Endodermal cell (in vitro differentiated cells): ENCODE data around the gene SGCD. TPM values are rescaled to one million over a fixed set of nuclear protein-coding genes. Genes with fewer than 3 reads are reported as not detected.
"Not testable (repeated sequence)": the region's sequence is repeated elsewhere in the genome, so short reads cannot be mapped to it uniquely, and the experiment has no call there.

Source experiments
- DNase-seq: peaks from one replicate; pipeline ENCODE4 v3.0.0-alpha.2; 2017
- H3K27ac ChIP-seq: 2 replicates; pipeline ENCODE4 v1.5.1; 2013; ENCODE audit warnings: mild to moderate bottlenecking, low read depth, low read length, moderate library complexity
- H3K27me3 ChIP-seq: 2 replicates; pipeline ENCODE4 v1.6.1; 2013; ENCODE audit warnings: mild to moderate bottlenecking, low read length, moderate library complexity; ENCODE audit not compliant: insufficient read depth, control insufficient read depth, poor library complexity, severe bottlenecking
- H3K36me3 ChIP-seq: 2 replicates; pipeline ENCODE4 v1.7.0; 2013; ENCODE audit warnings: mild to moderate bottlenecking, low read length, moderate library complexity; ENCODE audit not compliant: control insufficient read depth, insufficient read depth
- H3K4me1 ChIP-seq: one replicate; pipeline ENCODE4 v1.7.0; 2013; ENCODE audit warnings: low read length; ENCODE audit not compliant: control insufficient read depth, insufficient read depth
- H3K4me3 ChIP-seq: 2 replicates; pipeline ENCODE4 v1.5.1; 2013; ENCODE audit warnings: mild to moderate bottlenecking, low read length, moderate library complexity
- H3K9ac ChIP-seq: 2 replicates; pipeline ENCODE4 v1.6.1; 2013; ENCODE audit warnings: mild to moderate bottlenecking, low read length, moderate library complexity; ENCODE audit not compliant: poor library complexity, severe bottlenecking; ENCODE audit errors: extremely low read depth
- H3K9me3 ChIP-seq: 2 replicates; pipeline ENCODE4 v1.6.1; 2013; ENCODE audit warnings: mild to moderate bottlenecking, low read length, moderate library complexity; ENCODE audit not compliant: control insufficient read depth
- H3K27ac Mint-ChIP-seq: 2 replicates; pipeline ENCODE4 v1.8.0; 2020; ENCODE audit warnings: mixed read lengths
- H3K27me3 Mint-ChIP-seq: 2 replicates; pipeline ENCODE4 v1.8.0; 2021; ENCODE audit warnings: mild to moderate bottlenecking, mixed read lengths; ENCODE audit not compliant: insufficient read depth
- H3K36me3 Mint-ChIP-seq: 2 replicates; pipeline ENCODE4 v1.8.0; 2020; ENCODE audit warnings: low read depth, mixed read lengths
- H3K4me1 Mint-ChIP-seq: 2 replicates; pipeline ENCODE4 v1.8.0; 2020; ENCODE audit warnings: mixed read lengths
- H3K4me3 Mint-ChIP-seq: 2 replicates; pipeline ENCODE4 v1.8.0; 2020; ENCODE audit warnings: mild to moderate bottlenecking, moderate library complexity, mixed read lengths
- H3K9me3 Mint-ChIP-seq: 2 replicates; pipeline ENCODE4 v1.8.0; 2020; ENCODE audit warnings: mild to moderate bottlenecking, mixed read lengths
- WGBS, 2 experiments: methylation state at CpG; one replicate each; pipeline versions ENCODE4 v1.1.5 to v1.1.7; 2013; ENCODE audit warnings: missing lambda C conversion rate in 2 of 2, mixed read lengths in 1 of 2; ENCODE audit not compliant: insufficient coverage in 1 of 2, insufficient read length in 1 of 2; 5-methylcytosine and 5-hydroxymethylcytosine counted together
- total RNA-seq, 2 donors: library from RNA; stranded (reverse); fragmentation: NEBNext Ultra II Directional in 1 of 2; extraction: Animal tissue kit (Norgen Biotek cat#: 25700) in 1 of 2; gene quantifications; 2 replicates in 1 of 2; 3 replicates in 1 of 2; pipeline ENCODE4 v1.2.1, GENCODE V29; 2021
- TF ChIP-seq, protein P1 (sequence below): fragments of 200-600 bp; sonication (generic); conservative IDR thresholded peaks from 2 replicates; pipeline ENCODE4 v1.5.0; 2021; ENCODE audit warnings: antibody characterized with exemption, mild to moderate bottlenecking

SGCD gene
- total RNA-seq, 2 donors from 2014 or later, result 0.04 to 0.42 TPM

DNA sequence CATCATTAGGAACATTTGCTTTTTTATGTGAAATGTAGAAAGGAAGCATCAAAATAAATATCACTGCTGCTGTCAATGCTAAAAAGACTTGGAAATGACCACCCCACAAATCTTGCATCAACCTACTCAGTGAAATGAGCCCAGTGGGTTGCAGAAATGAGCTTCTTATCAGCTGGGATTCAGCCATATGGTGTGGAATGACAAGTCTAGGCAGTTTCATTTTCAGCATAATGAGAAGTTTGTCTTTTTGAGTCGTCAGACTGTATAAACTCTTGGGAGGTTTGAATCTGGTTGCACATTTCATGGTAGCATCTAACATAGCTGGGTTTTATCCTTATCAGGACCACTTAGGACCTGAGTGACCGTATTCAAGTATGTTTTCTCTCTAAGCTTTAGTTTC, 272.0 kb downstream of the SGCD start:
- TF ChIP-seq, protein P1, sequence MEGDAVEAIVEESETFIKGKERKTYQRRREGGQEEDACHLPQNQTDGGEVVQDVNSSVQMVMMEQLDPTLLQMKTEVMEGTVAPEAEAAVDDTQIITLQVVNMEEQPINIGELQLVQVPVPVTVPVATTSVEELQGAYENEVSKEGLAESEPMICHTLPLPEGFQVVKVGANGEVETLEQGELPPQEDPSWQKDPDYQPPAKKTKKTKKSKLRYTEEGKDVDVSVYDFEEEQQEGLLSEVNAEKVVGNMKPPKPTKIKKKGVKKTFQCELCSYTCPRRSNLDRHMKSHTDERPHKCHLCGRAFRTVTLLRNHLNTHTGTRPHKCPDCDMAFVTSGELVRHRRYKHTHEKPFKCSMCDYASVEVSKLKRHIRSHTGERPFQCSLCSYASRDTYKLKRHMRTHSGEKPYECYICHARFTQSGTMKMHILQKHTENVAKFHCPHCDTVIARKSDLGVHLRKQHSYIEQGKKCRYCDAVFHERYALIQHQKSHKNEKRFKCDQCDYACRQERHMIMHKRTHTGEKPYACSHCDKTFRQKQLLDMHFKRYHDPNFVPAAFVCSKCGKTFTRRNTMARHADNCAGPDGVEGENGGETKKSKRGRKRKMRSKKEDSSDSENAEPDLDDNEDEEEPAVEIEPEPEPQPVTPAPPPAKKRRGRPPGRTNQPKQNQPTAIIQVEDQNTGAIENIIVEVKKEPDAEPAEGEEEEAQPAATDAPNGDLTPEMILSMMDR, result no peak
- no peaks in the 10 kb centered on the region for H3K36me3 ChIP-seq
- H3K4me1 Mint-ChIP-seq, result no peaks in the 10 kb centered on the region
- no peaks in the 10 kb centered on the region for H3K4me1 ChIP-seq
- no peaks in the 10 kb centered on the region for H3K27me3 Mint-ChIP-seq
- no peak overlapping the region for H3K4me3 ChIP-seq
- no peak overlapping the region for H3K27ac ChIP-seq
- no peak overlapping the region for H3K27ac Mint-ChIP-seq
- WGBS, 2 experiments, result 94 to 100% methylated on average over 1 to 2 of the region's 2 CpGs
- H3K4me3 Mint-ChIP-seq, result no peak overlapping the region
- DNase-seq, result no peak
- no peak overlapping the region for H3K9ac ChIP-seq
- H3K9me3 ChIP-seq, result peaks cover 5% of the 10 kb centered on the region
- H3K36me3 Mint-ChIP-seq, result no peaks in the 10 kb centered on the region
- H3K27me3 ChIP-seq, result no peaks in the 10 kb centered on the region
- peaks cover 16% of the 10 kb centered on the region for H3K9me3 Mint-ChIP-seq

DNA sequence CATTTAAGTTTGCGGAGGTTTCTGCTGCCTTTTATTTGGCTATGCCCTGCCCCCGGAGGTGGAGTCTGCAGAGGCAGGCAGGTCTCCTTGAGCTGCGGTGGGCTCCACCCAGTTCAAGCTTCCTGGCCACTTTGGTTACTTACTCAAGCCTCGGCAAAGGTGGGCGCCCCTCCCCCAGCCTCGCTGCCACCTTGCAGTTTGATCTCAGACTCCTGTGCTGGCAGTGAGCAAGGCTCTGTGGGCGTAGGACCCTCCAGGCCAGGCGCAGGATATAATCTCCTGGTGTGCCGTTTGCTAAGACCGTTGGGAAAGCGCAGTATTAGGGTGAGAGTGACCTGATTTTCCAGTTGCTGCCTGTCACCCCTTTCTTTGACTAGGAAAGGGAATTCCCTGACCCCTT, 283.6 kb downstream of the SGCD start:
- H3K4me1 Mint-ChIP-seq, H3K27ac Mint-ChIP-seq, H3K27me3 Mint-ChIP-seq, H3K27ac ChIP-seq, H3K4me3 Mint-ChIP-seq, H3K4me1 ChIP-seq, H3K36me3 ChIP-seq, H3K27me3 ChIP-seq, H3K36me3 Mint-ChIP-seq, H3K9ac ChIP-seq, DNase-seq, H3K4me3 ChIP-seq: not testable (repeated sequence)
- peaks cover 13% of the 10 kb centered on the region for H3K9me3 ChIP-seq
- WGBS, 2 experiments, result 62 to 75% methylated on average over 3 to 11 of the region's 11 CpGs
- H3K9me3 Mint-ChIP-seq, result peaks cover 40% of the 10 kb centered on the region

DNA sequence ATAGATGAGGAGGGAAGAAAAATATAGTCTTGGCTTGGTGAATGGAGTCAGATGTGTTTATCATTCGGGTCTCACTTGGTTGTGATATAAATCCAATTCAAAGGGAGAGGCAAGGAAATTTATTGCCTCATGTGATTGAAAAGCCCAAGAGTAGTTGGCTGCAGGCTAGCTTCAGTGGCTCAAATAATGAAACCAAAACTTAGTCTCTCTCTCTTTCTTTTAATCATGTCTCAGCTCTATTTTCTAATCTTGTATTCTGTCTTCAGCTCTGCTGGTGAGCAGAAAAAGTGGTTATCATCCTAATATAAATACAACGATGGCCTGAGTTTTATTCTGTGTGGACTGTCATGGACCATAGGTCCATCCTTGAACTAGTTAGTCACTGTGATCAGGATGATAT, 288.9 kb downstream of the SGCD start:
- Histone ChIP-seq H3K4me1 (no peaks in the 10 kb centered on the region), H3K9ac (no peak overlapping the region), H3K27ac (no peak overlapping the region), H3K4me3 (no peak overlapping the region), H3K9me3 (peaks cover 13% of the 10 kb centered on the region), H3K27me3 (no peaks in the 10 kb centered on the region), H3K36me3 (no peaks in the 10 kb centered on the region)
- TF ChIP-seq, protein P1, result no peak
- Mint-ChIP-seq H3K36me3 (no peaks in the 10 kb centered on the region), H3K27ac (no peak overlapping the region), H3K4me1 (no peaks in the 10 kb centered on the region), H3K9me3 (peaks cover 17% of the 10 kb centered on the region), H3K4me3 (no peak overlapping the region), H3K27me3 (no peaks in the 10 kb centered on the region)
- no peak for DNase-seq
- whole genome bisulfite sequencing, 2 experiments, result 96% methylated on average over 2 of the region's 2 CpGs; no CpG with 5 or more reads in 1 of the 2 experiments

DNA sequence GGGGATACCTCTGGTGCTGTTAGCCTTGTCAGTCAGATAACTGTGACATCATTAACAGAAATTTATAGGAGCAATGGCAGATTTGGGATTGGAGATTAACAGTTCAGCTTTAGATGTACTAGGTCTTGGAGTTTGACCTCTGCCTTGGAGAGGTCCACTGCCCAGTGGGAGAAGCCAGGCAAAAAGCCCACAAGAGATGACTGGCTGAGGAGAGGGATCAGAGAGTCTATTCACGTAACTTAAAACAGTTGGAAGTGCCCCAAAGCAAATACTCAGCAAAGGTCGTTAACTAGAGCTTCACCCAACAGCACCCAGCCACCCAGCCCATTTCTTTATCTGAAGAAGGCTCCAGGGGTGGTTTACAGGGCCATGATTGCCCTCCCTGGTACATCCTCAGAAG, 290.5 kb downstream of the SGCD start:
- H3K36me3 ChIP-seq, result no peaks in the 10 kb centered on the region
- Mint-ChIP-seq H3K36me3 (no peaks in the 10 kb centered on the region), H3K27ac (no peak overlapping the region), H3K9me3 (peaks cover 2% of the 10 kb centered on the region), H3K4me3 (no peak overlapping the region), H3K27me3 (no peaks in the 10 kb centered on the region), H3K4me1 (no peaks in the 10 kb centered on the region)
- H3K9me3 ChIP-seq, result no peaks in the 10 kb centered on the region
- no peak for DNase-seq
- WGBS, 2 experiments, result 85 to 90% methylated on average over 2 of the region's 2 CpGs
- no peaks in the 10 kb centered on the region for H3K27me3 ChIP-seq
- no peaks in the 10 kb centered on the region for H3K4me1 ChIP-seq
- TF ChIP-seq, protein P1, result no peak
- no peak overlapping the region for H3K9ac ChIP-seq
- no peak overlapping the region for H3K27ac ChIP-seq
- no peak overlapping the region for H3K4me3 ChIP-seq
